ENCODE results near the gene CTCF.

GRCh38 chr16:67632415-67633172 is 70.3 kb downstream of the CTCF start:
- TF ChIP-seq POLR2A (IDR thresholded peaks at IDR 0.05) (no peak), CTCF (IDR thresholded peaks at IDR 0.05) (no peak)

All from lower leg skin (tissue), 3 donors.